Activated effector memory CD4-positive, alpha-beta T cell treated with Interleukin-2 at 50 U/mL for 16 hours (primary cell): ENCODE results near the gene ROPN1L.

Experiments used
- DNase-seq: peaks from one replicate; pipeline ENCODE4 v3.0.0-alpha.2; 2020

ROPN1L gene

DNA sequence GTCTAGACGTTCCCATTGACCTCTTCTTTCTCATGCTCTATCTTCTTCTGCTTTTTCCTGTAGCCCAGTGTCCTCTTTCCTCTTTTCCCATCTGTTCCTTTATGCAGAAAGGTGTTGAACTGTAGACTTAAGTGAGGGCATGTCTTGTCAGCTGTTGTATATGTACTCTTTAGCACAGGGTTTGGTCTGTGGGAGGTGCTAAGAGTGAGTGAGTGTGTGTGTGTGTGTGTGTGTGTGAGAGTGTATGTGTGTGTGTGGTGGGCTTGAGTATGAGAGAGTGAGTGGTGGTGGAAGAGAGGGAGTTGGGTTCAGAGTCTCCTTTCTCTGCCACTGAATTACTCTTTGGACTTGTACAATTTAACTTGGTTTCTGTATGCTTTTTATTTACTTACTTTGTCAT lies 10.3 kb upstream of the ROPN1L start:
- no peak for DNase-seq

DNA sequence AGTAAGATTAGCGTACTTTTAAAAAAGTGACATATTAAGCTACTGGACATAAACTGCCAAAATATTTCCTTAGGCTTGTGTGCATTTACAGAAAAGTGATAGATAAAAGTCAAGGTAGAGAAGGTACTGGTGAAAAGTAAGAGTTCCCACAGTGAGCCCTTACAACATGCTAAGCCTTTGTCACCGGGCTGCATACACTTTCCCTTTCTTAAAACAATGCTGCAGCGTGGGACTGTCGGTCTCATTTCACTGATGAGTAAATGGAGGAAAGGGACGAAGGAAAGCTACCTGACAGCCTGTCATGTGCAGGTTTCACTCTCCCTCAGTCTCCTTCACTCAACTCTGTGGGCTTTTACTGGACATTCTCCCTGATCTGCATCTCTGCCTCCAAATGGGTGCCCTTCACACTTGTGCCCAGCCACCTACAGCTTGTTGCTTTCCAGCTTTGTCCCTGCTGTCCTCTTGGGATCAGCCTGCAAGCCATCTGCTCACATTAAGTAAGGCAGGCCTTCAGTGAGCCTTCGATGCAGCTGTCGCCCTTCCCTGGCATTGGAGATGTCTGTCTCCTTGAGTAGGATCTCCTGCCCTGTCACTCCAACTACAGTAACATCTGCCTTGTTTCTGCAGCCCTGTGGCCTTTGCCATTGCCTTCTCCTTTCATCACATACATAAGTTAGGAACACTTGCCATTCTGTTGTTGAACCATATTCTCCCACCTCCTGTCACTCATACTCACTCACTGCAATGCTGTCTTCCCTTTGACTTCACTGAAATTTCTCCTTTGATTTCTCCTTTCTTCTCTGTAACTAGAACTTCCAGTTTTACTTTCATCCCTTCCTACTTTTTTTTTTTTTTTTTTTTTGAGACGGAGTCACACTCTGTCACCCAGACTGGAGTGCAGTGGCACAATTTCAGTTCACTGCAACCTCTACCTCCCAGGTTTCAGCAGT lies 9.3 kb upstream of the ROPN1L start:
- no peak for DNase-seq

DNA sequence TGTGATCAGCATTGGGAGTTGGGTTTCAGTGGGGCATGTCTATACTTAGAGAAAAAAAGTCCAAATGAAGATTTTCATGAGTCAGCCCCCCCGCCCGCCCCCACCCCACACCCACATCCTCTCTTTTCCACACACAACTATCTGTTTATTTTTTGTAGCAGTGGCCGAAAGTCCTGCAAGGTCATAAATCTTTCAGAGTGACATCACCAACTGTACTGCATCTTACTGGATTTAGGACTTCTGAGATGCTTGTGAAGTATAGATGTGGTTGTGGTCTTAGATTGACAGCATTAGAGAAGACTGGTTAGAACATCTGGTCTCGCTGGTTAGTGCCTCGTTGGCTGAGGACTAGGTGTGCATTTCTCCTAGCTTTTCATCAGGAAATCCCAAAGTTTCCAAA lies 7.3 kb upstream of the ROPN1L start:
- DNase-seq: no peak

DNA sequence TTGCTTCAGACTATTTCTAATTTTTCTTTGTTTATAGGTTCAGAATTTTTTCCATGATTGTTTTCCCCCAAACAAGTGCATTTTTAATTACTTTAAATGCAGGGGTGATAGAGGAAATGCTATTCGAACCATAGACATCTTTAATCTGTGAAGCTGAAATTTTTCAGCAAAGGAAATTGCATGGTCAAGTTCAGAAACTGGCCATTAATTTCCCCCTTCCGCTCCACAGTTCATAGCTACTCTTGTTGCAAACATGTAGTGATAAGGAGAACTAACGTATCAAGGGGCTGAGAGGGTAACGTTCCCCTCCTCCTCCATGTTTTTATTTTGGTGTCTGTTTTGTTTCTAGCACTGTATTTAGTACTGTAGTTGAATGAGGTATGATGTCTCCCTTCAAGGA lies 3.4 kb upstream of the ROPN1L start:
- DNase-seq: no peak

DNA sequence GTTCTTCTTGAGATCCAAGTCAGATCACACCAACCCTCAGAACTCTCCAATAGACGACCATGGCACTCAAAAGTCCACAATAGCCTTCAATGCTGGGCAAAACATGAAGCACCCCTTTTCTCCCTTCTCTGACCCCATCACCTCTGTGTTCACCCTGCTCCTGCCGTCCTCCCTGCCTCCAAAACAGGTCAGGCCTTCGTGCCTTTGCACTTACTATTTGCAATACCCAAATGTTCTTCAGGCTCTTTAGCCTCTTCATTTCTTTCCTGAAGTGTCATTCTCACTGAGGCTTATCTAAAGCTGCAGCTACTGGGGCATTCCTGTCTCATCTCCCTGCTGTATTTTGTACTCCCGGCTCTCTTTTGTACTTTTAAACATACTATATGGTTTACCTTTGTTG lies 2.0 kb upstream of the ROPN1L start:
- DNase-seq: no peak

DNA sequence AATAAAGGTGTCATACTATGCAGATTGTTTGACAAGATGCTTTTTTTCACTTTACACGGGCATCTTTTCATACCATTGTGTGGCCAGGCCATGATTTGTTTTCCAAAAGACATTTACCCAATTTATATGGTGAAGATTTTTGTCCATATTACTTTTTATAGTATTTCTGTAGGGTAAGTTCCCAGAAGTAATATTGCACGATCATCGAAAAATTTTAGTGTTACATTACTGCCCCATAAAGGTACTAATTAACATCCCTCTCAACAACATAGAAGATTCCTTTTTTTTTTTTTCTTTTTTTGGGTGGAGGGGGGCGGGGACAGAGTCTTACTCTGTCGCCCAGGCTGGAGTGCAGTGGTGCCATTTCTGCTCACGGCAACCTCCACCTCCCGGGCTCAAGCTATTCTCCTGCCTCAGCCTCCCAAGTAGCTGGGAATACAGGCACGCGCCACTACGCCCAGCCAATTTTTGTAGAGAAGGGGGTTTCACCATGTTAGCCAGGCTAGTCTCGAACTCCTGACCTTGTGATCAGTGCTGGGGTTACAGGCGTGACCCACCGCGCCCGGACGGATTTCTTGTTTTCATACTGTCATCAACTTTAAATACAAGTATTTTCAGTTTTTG lies 1.2 kb upstream of the ROPN1L start:
- no peak for DNase-seq

DNA sequence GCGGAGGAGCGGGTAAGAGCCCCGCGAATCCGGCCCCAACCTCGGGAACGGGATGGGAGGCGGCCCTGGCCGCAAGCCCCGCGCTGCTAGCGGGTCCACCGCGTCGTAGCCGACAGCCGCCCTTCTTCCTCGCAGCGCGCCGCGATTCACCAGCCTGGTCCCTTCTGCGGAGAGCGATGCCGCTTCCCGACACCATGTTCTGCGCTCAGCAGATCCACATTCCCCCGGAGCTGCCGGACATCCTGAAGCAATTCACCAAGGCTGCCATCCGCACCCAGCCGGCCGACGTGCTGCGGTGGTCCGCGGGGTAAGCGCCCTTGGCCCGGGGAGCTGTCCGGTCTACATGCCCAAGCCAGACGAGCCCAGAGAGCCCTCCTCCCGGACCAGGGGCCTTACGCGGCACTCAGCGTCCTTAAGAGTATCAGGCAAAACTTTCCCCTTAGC lies 335 bp downstream of the ROPN1L start:
- no peak for DNase-seq

DNA sequence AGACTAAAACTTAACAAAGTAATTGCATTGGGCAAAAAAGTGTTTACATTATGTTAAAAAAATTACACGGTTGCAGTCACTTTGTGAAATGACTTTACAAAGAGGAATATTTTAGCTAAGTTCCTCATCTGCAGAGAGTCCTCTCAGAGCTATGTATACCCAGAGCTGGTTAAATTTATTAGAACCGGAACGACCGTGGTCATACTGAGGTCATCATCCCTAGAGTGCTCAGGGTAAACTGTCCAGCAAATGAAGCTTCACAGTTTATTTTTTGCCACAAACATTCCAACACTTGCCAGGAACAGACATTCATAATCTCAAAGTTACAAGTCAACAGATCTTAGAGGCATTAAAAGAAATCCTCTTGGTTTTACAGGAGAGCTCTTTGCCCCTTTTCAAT lies 897 bp downstream of the ROPN1L start:
- no peak for DNase-seq

DNA sequence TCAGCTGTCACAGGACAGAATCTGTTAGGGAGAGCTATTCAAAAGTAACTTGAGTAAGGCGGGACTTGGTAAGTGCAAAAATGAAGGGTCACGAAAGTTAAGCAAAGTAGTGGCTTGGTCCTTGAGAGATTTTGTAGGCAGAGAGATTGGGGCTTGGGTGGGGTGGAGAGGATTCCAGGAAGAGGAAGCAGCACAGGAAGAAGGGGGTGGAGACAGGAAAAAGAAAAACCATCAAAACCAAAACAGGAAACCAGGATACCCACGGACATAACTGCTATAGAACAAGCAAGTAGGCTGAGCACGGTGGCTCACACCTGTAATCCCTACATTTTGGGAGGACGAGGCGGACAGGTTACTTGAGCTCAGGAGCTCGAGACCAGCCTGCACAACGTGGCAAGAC lies 3.7 kb downstream of the ROPN1L start:
- DNase-seq: no peak

DNA sequence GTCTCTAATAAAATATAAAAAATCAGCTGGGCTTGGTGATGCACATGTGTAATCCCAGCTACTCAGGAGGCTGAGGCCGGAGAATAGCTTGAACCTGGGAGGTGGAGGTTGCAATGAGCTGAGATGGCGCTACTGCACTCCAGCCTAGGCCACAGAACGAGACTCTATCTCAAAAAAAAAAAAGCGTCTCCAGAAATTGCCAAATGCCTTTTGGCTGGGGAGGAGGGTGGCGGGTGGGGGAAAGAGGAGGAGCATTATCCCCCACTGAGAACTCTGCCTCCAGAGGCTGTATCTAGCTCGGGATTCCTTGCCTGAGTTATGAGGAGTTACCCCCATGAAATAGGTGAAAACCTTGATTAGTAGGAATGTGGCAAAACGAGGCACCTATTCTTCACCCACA lies 4.8 kb downstream of the ROPN1L start:
- DNase-seq: no peak

DNA sequence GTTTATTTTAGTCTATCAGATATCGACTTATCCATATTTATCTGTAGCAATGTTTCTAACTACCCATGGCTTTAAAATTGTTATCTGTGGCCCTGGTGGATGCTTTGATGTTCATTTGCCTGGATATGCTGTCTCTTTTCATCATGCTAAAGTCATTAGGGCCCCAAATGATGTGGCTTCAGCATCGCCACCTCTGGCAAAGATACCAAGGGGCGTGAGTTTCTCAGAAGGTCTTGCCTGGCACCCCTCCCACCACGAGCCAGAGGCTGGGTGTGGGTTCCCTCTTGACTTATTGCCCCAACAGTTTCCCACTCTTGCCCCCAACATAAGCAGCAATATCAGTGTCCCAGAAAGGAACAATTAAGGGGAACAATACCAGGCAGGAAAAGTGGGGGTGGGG lies 5.4 kb downstream of the ROPN1L start:
- DNase-seq: no peak

DNA sequence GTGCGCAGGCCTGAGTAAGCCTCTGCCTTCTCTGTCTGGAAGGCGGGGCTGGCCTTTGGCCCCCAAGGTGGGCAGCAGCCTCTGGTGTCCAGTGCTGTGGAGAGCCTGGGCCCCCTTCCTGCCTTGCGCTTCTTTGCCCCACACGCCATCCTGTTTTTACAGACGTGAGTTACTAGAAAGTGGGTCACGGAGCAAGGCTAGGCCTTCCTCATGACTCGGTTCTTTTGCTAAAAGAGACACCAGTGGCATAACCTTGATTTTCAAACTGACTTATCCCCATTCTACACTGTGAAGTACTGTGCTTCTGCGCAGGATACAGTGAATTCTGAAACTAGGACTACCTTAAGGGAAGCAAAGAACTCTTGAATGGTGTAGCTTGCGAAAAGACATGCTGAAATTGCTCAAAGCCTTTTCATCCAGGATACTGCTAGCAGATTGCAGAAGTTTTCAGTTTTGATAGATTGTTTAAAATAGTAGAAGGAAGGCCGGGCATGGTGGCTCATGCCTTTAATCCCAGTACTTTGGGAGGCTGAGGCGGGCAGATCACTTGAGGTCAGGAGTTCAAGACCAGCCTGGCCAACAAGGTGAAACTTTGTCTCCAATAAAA lies 7.2 kb downstream of the ROPN1L start:
- no peak for DNase-seq

DNA sequence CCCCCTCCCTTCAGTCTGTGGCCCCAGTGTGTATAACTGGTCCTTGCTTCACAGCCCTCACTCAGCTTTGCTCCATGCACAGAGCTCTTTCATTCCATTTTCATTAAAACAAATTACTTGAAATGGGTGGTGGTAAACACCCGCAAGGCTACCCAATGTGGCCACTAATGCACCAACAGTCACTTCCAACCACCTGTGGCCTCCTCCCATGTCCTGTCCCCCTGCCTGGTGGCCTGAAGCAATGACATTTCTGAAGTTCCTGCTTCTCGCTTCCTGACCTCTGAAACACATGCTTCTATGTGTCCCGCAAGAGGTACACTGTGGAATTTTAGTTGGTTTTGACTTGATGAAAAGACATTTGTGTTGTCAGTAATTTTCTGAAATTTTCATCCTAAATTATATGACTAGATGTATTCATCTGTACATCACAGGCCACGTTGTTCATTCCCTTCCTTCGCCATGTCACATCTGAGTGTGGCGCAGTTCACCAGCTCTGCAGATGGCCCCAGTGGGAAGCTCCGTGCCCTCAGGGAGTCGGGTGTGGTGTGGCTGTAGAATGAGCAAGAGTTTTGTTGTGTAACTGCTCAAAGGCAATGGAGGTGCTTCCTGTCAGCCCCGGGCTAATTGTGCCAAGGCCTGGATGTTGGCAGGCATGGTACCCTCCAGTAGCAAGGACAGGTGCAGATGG lies 9.6 kb downstream of the ROPN1L start:
- DNase-seq: no peak

DNA sequence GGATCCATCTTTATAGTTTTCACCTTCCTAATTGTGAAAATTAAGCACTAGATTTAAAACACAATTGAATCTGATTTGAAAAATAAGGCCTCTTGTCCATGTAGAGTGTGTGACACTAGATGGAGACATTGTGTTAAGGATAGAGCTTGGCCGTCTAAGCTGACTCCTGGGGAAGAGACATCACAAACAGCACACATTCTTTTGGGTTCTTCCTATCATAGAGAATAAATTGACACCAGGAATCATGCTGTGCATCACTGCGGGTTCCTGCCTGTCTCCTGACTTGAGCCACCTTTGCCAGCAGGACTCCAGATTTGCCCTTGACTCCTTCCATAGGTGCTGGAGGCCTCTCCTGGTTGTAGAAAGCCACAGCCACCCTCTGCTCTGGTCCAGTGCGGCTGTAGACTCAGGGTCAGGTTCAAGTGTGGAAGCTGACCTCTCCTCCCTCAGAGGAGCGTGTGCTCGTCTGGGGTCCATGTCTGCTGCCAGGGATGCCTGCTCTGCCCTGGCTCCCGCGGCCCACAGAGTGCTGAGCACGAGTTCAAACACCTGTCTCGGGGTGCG lies 11.2 kb downstream of the ROPN1L start:
- no peak for DNase-seq

DNA sequence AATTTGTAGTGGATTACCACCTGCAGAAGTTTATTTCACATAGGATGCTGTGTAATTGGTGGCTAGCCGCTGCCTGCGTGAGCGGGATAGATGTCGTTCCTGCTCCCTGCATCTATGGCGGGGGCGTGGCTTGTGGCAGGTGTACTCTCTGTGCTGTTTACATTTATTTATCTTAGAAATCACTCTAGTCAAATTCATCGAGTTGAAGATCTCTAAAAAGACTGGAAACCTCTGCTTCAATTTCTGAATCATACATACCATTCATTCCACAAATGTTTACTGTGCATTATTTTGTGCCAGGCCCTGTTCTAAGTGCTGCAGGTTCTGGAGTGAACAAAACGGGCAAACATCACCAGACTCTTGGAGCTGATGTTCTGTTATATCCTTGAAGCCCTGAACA lies 11.9 kb downstream of the ROPN1L start:
- no peak for DNase-seq

DNA sequence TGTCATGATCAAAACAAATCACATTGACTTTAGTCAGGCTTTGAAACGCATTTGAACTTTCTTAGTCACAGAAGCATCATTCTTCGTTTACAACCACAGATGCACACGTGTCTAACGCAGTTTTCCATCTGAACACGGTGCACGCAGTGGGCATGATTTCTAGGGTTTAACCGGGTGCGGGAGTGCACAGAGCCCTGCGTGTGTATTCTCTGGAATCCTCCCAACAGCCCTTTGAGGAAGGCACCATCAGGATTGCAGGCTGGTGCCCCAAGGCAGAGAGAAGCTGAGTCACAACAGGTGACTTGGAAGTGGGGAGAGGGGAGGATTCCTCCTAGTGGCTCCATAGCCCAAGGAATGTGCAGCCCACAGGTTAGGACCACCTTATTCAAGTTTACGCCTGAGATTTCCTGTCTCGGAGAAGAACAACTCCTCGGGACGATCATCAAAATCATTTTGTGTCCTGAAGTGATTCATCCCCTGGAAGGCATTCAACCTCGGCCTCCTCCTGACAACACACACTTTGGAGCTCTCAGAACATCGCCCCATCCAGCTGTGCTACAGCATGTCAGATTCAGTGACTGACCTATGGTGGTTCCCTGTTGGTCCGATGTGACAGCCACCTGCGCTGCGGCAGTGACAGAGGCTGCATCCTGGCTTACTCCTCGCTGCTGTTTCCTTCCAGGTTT lies 13.1 kb downstream of the ROPN1L start:
- DNase-seq: no peak

DNA sequence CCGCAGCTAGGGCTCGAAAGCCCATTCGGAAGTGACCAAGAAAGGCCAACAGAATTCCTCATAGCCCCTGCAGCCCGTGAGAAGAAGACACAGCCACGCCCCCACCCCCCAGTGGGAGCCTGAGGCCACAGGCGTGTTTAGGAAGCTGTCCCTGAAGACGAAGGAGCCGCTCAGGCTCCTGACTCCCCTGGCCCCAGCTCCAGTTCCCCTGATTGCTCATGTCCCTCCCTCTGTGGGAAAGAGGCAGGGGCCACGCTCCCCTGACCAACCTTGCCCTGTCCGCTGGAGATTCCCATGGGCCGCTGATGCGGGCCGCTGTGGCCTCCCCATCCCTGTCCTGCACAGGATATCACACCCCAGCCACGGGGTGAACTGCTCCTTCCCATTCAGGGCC lies 13.6 kb downstream of the ROPN1L start:
- no peak for DNase-seq

DNA sequence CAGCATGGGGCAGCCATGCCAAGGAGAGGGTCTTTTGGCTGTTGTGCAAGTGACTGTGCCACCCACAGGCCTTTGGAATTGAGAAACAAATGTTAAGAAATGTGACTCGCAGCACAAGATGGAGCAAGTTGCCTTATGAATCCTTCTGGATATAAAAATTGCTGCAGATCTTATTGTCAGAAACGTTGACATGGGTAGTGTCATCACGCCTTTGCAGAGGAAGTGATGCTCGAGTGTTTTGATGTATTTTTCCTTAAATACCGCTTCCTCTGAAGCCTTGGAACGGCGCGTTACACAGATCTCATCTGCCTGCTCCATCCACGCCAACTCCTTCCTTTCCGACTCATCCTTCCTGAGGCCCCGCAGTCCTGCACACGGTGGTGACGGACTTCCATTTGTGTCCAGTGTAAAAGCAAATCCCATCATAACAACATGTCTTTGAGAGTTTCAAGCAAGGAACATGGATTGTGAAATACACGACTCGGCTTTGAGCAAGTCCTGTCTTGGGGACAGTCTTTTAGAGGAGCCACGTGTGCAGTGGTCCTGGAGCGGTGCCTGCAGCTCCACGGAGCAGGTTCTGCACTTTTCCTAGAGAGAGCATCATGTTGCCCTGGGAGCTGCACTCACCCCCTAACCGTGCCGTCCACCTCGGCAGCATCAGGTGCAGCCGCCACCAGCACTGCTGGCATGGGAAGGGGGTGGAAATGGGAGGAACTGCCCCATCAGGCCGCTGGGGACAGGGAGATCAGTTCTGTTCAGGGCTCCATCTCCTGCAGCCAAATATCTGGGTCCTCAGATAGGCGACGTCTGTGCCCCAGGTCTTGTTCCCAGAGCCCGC lies 15.1 kb downstream of the ROPN1L start:
- DNase-seq: no peak

DNA sequence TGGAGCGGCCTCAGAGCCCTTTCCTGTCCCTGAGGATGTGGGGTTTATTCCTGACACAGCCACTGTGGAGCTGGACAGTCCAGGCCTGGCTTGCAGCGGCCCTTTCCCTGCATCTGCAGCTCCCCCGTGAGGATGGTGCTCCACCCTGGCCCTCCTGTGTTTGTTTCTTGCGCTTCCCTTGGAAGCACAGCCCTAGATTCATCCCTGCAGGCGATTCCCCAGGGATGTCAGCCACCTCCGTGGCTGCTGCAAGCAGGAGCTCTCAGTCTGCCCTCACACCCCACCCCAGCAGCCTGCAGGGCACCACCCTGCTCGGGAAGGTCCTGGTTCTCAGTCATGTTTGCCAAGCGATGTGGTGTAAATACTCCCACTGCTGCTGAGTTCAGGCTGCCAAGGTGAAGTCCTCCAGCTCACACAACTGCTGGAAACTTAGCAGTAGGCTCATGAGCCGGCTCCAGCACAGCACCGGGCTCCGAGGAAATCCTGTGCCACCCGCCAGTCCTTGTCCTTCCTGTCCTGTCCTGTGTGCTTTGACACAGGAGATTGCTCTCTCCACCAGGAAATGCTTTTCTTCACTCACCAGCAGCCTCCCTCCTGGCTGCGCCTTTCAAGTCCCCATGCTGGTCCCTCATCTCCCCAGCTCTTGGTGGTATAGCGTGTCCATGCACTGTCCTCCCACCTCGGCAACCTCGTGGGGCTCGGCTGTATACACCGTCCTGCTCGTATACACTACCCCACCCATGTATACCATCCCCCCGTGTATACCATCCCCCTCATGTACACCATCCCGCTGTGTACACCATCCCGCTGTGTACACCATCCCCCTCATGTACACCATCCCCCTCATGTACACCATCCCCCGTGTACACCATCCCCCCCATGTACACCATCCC lies 16.2 kb downstream of the ROPN1L start:
- no peak for DNase-seq
